ENCODE data around the gene IL1RN.

The IL1RN gene

GRCh38 chr2:113175042-113175628 lies 47.7 kb downstream of the IL1RN start:
- DNase-seq, result no peak

- DNase-seq, result no peak
These were observed 48.6 kb downstream of the IL1RN start for GRCh38 chr2:113175736-113176695.

- no peak for DNase-seq
These were observed 49.4 kb downstream of the IL1RN start for GRCh38 chr2:113176696-113177355.

GRCh38 chr2:113178069-113178746 lies 50.8 kb downstream of the IL1RN start:
- DNase-seq, result no peak

GRCh38 chr2:113178891-113179290 lies 51.5 kb downstream of the IL1RN start:
- no peak for DNase-seq

- DNase-seq, result no peak
These were observed 52.1 kb downstream of the IL1RN start for GRCh38 chr2:113179446-113180045.

- no peak for DNase-seq
These were observed 52.9 kb downstream of the IL1RN start for GRCh38 chr2:113180131-113180946.

GRCh38 chr2:113181258-113182051 lies 54.1 kb downstream of the IL1RN start:
- no peak for DNase-seq

- DNase-seq, result no peak
These were observed 55.3 kb downstream of the IL1RN start for GRCh38 chr2:113182471-113183260.

GRCh38 chr2:113183264-113183663 lies 55.9 kb downstream of the IL1RN start:
- no peak for DNase-seq

All from SHP77 (cell line).